ENCODE results near the gene ELOVL5. TPM values are rescaled to one million over a fixed set of nuclear protein-coding genes. Genes with fewer than 3 reads are reported as not detected.

Gene ELOVL5
- total RNA-seq, 4 donors from 2014 or later, result 55.2 to 80.2 (median 64.8) TPM

GRCh38 chr6:53360093-53360912, 11.6 kb upstream of the ELOVL5 start:
- Histone ChIP-seq H3K4me3 (peak overlapping the region; percentile 65 to 78 (median 68)), H3K9me3 (no peaks in the 10 kb centered on the region), H3K27ac (replicated peaks in 1 of 4) (peak overlapping the region; percentile 92 to 95 (median 93)), H3K4me1 (peaks cover 11 to 19% (median 17%) of the 10 kb centered on the region in 4 donors), H3K27me3 (no peaks in the 10 kb centered on the region), H3K36me3 (no peaks in the 10 kb centered on the region)
- intact Hi-C loops (cut with DNase I), result loop anchor here (10.0 kb wide), 1 partner anchor 124 kb away; no protein-coding TSS in a partner anchor
- DNase-seq (ENCODE audit: extremely low spot score), result no peak
- no peak for TF ChIP-seq POLR2A (IDR thresholded peaks at IDR 0.05; ENCODE audit: low read depth)
- 71% methylated on average over 10 of the region's 10 CpGs for WGBS

GRCh38 chr6:53359843-53360092, 11.0 kb upstream of the ELOVL5 start:
- no peaks in the 10 kb centered on the region for H3K27me3 ChIP-seq
- peaks cover 11 to 19% (median 17%) of the 10 kb centered on the region in 4 donors for H3K4me1 ChIP-seq
- DNase-seq (ENCODE audit: extremely low spot score), result no peak
- 2% methylated on average over 10 of the region's 10 CpGs for WGBS
- intact Hi-C loops (cut with DNase I), result loop anchor here (5.0 to 10.0 kb wide), 2 partner anchors 125 to 187 kb away; no protein-coding TSS in a partner anchor
- TF ChIP-seq CTCF (IDR thresholded peaks at IDR 0.05) (no peak), EP300 (IDR thresholded peaks at IDR 0.05) (no peak), POLR2A (IDR thresholded peaks at IDR 0.05; ENCODE audit: low read depth) (no peak)
- H3K4me3 ChIP-seq, result peak overlapping the region; percentile 65 to 78 (median 68)
- H3K27ac ChIP-seq (replicated peaks in 1 of 4), result peak overlapping the region; percentile 92 to 95 (median 93)
- H3K36me3 ChIP-seq, result no peaks in the 10 kb centered on the region
- H3K9me3 ChIP-seq, result no peaks in the 10 kb centered on the region

- peak overlapping the region; percentile 92 to 95 (median 93) for H3K27ac ChIP-seq (replicated peaks in 1 of 4)
- intact Hi-C loops (cut with DNase I), result loop anchor here (5.0 kb wide), 1 partner anchor 187 kb away; no protein-coding TSS in a partner anchor
- peaks cover 11 to 19% (median 17%) of the 10 kb centered on the region in 4 donors for H3K4me1 ChIP-seq
- peak overlapping the region; percentile 65 to 78 (median 68) for H3K4me3 ChIP-seq
- DNase-seq (ENCODE audit: extremely low spot score), result peak; percentile 98
- no peaks in the 10 kb centered on the region for H3K9me3 ChIP-seq
- 1% methylated on average over 24 of the region's 73 CpGs for WGBS
- H3K27me3 ChIP-seq, result no peaks in the 10 kb centered on the region
- TF ChIP-seq POLR2A (IDR thresholded peaks at IDR 0.05; ENCODE audit: low read depth), result peak; percentile 64
- no peak for TF ChIP-seq EP300 (IDR thresholded peaks at IDR 0.05)
- peak; percentile 90 to 93 for TF ChIP-seq POLR2AphosphoS5 (IDR thresholded peaks at IDR 0.05)
- TF ChIP-seq CTCF (IDR thresholded peaks at IDR 0.05), result no peak
- no peaks in the 10 kb centered on the region for H3K36me3 ChIP-seq
Measured at GRCh38 chr6:53359095-53359842, 10.5 kb upstream of the ELOVL5 start.

GRCh38 chr6:53358440-53359094, 9.8 kb upstream of the ELOVL5 start:
- Histone ChIP-seq H3K4me1 (peaks cover 11 to 19% (median 17%) of the 10 kb centered on the region in 4 donors), H3K4me3 (peak overlapping the region; percentile 65 to 78 (median 68)), H3K9me3 (no peaks in the 10 kb centered on the region), H3K27ac (replicated peaks in 1 of 4) (peak overlapping the region; percentile 92 to 95 (median 93)), H3K27me3 (no peaks in the 10 kb centered on the region), H3K36me3 (no peaks in the 10 kb centered on the region)
- WGBS, result 36% methylated on average over 17 of the region's 17 CpGs
- intact Hi-C loops (cut with DNase I), result loop anchor here (5.0 kb wide), 1 partner anchor 186 kb away; no protein-coding TSS in a partner anchor
- DNase-seq (ENCODE audit: extremely low spot score), result no peak
- TF ChIP-seq POLR2A (IDR thresholded peaks at IDR 0.05; ENCODE audit: low read depth) (no peak), CTCF (IDR thresholded peaks at IDR 0.05) (no peak), POLR2AphosphoS5 (IDR thresholded peaks at IDR 0.05) (no peak), EP300 (IDR thresholded peaks at IDR 0.05) (no peak)

All from esophagus muscularis mucosa (tissue), 4 donors.